Mucosa of rectum (tissue), 2 donors: Measurements from ENCODE around the gene COL23A1.
"Not testable (repeated sequence)": the region's sequence is repeated elsewhere in the genome, so short reads cannot be mapped to it uniquely, and the experiment has no call there.

Experiments
- H3K27ac ChIP-seq, 2 donors: one replicate each; pipeline ENCODE4 v1.7.0; 2013; ENCODE audit warnings: inconsistent platforms in 2 of 2, low read depth in 2 of 2, low read length in 2 of 2
- H3K27me3 ChIP-seq, 2 donors: one replicate each; pipeline ENCODE4 v1.7.0; 2013; ENCODE audit warnings: low read length in 2 of 2; ENCODE audit not compliant: control insufficient read depth in 2 of 2, insufficient read depth in 2 of 2
- H3K36me3 ChIP-seq, 2 donors: one replicate each; pipeline ENCODE4 v1.7.0; 2013; ENCODE audit warnings: low read length in 2 of 2; ENCODE audit not compliant: control insufficient read depth in 2 of 2, insufficient read depth in 2 of 2
- H3K4me1 ChIP-seq, 2 donors: one replicate each; pipeline ENCODE4 v1.7.0; 2013; ENCODE audit warnings: low read length in 2 of 2, mild to moderate bottlenecking in 1 of 2; ENCODE audit not compliant: control insufficient read depth in 2 of 2, insufficient read depth in 2 of 2
- H3K4me3 ChIP-seq, 2 donors: one replicate each; pipeline ENCODE4 v1.7.0; 2013; ENCODE audit warnings: low read length in 2 of 2
- H3K9ac ChIP-seq, 2 donors: one replicate each; pipeline ENCODE4 v1.7.0; 2013; ENCODE audit warnings: low read length in 2 of 2, low read depth in 1 of 2, mild to moderate bottlenecking in 1 of 2
- H3K9me3 ChIP-seq, 2 donors: one replicate each; pipeline ENCODE4 v1.7.0; 2013; ENCODE audit warnings: low read length in 2 of 2; ENCODE audit not compliant: control insufficient read depth in 2 of 2
- donor health status: healthy.
- donor health status: Normal muscosa, but diverticular disease.

Gene COL23A1

GRCh38 chr5:178320281-178320855 lies 269.8 kb downstream of the COL23A1 start:
- H3K9ac ChIP-seq, result no peak overlapping the region
- H3K27me3 ChIP-seq, result no peaks in the 10 kb centered on the region
- H3K36me3 ChIP-seq, result no peaks in the 10 kb centered on the region
- H3K4me1 ChIP-seq, result no peaks in the 10 kb centered on the region
- H3K27ac ChIP-seq, result no peak overlapping the region
- H3K9me3 ChIP-seq, result no peaks in the 10 kb centered on the region
- H3K4me3 ChIP-seq, result no peak overlapping the region

GRCh38 chr5:178319541-178320041 lies 270.6 kb downstream of the COL23A1 start:
- Histone ChIP-seq H3K9me3 (no peaks in the 10 kb centered on the region), H3K36me3 (no peaks in the 10 kb centered on the region), H3K4me1 (no peaks in the 10 kb centered on the region), H3K9ac (no peak overlapping the region), H3K4me3 (no peak overlapping the region), H3K27ac (no peak overlapping the region), H3K27me3 (no peaks in the 10 kb centered on the region)

- Histone ChIP-seq H3K27ac (no peak overlapping the region), H3K4me3 (no peak overlapping the region), H3K9me3 (no peaks in the 10 kb centered on the region), H3K27me3 (no peaks in the 10 kb centered on the region), H3K9ac (no peak overlapping the region), H3K4me1 (no peaks in the 10 kb centered on the region), H3K36me3 (no peaks in the 10 kb centered on the region)
Observed at GRCh38 chr5:178318893-178319292, 271.3 kb downstream of the COL23A1 start.

GRCh38 chr5:178318382-178318781 lies 271.8 kb downstream of the COL23A1 start:
- Histone ChIP-seq H3K36me3 (no peaks in the 10 kb centered on the region), H3K9ac (no peak overlapping the region), H3K27me3 (no peaks in the 10 kb centered on the region), H3K4me1 (no peaks in the 10 kb centered on the region), H3K9me3 (no peaks in the 10 kb centered on the region), H3K4me3 (no peak overlapping the region), H3K27ac (no peak overlapping the region)

- not testable (repeated sequence) for H3K9me3 ChIP-seq, H3K36me3 ChIP-seq, H3K27ac ChIP-seq, H3K4me3 ChIP-seq, H3K27me3 ChIP-seq, H3K4me1 ChIP-seq, H3K9ac ChIP-seq
Observed at GRCh38 chr5:178317727-178318126, 272.5 kb downstream of the COL23A1 start.

GRCh38 chr5:178314961-178315820 lies 275.0 kb downstream of the COL23A1 start:
- Histone ChIP-seq H3K9me3 (no peaks in the 10 kb centered on the region), H3K4me1 (no peaks in the 10 kb centered on the region), H3K36me3 (no peaks in the 10 kb centered on the region), H3K9ac (no peak overlapping the region), H3K27me3 (no peaks in the 10 kb centered on the region), H3K4me3 (no peak overlapping the region), H3K27ac (no peak overlapping the region)

GRCh38 chr5:178314061-178314660 lies 276.0 kb downstream of the COL23A1 start:
- no peaks in the 10 kb centered on the region for H3K27me3 ChIP-seq
- no peaks in the 10 kb centered on the region for H3K4me1 ChIP-seq
- no peak overlapping the region for H3K9ac ChIP-seq
- H3K4me3 ChIP-seq, result no peak overlapping the region
- H3K36me3 ChIP-seq, result no peaks in the 10 kb centered on the region
- H3K27ac ChIP-seq, result no peak overlapping the region
- H3K9me3 ChIP-seq, result no peaks in the 10 kb centered on the region

- no peaks in the 10 kb centered on the region for H3K27me3 ChIP-seq
- H3K9me3 ChIP-seq, result no peaks in the 10 kb centered on the region
- H3K36me3 ChIP-seq, result no peaks in the 10 kb centered on the region
- no peak overlapping the region for H3K27ac ChIP-seq
- H3K4me3 ChIP-seq, result no peak overlapping the region
- H3K9ac ChIP-seq, result no peak overlapping the region
- no peaks in the 10 kb centered on the region for H3K4me1 ChIP-seq
Observed at GRCh38 chr5:178313316-178313715, 276.9 kb downstream of the COL23A1 start.

- no peak overlapping the region for H3K4me3 ChIP-seq
- no peaks in the 10 kb centered on the region for H3K27me3 ChIP-seq
- no peaks in the 10 kb centered on the region for H3K36me3 ChIP-seq
- H3K4me1 ChIP-seq, result no peaks in the 10 kb centered on the region
- H3K9ac ChIP-seq, result no peak overlapping the region
- peak overlapping the region in 1 of 2 donors; percentile 38 for H3K27ac ChIP-seq
- no peaks in the 10 kb centered on the region for H3K9me3 ChIP-seq
Observed at GRCh38 chr5:178312880-178313282, 277.3 kb downstream of the COL23A1 start.

- no peaks in the 10 kb centered on the region for H3K9me3 ChIP-seq
- H3K27ac ChIP-seq, result no peak overlapping the region
- no peaks in the 10 kb centered on the region for H3K4me1 ChIP-seq
- H3K36me3 ChIP-seq, result no peaks in the 10 kb centered on the region
- no peak overlapping the region for H3K9ac ChIP-seq
- H3K4me3 ChIP-seq, result no peak overlapping the region
- no peaks in the 10 kb centered on the region for H3K27me3 ChIP-seq
Observed at GRCh38 chr5:178310130-178310865, 279.9 kb downstream of the COL23A1 start.
